ENCODE data around the gene WDFY2.
A peak's percentile ranks its signal among the peaks of the same experiment; 100 is the strongest.
"Not testable (repeated sequence)": the region's sequence is repeated elsewhere in the genome, so short reads cannot be mapped to it uniquely, and the experiment has no call there.

WDFY2 gene

GRCh38 chr13:51583875-51584730 lies at the start of gene WDFY2:
Gene WDFY2 (plus strand): TSS chr13:51584462. CDS start chr13:51584688, 226 bp downstream.
- DNase-seq: peak; percentile 100

GRCh38 chr13:51538591-51539179 lies 45.6 kb upstream of the WDFY2 start:
- no peak for DNase-seq

- peak; percentile 47 for DNase-seq
Observed at GRCh38 chr13:51539887-51540286, 44.4 kb upstream of the WDFY2 start.

- DNase-seq: no peak
Observed at GRCh38 chr13:51541037-51541436, 43.2 kb upstream of the WDFY2 start.

- DNase-seq: no peak
Observed at GRCh38 chr13:51541809-51542258, 42.4 kb upstream of the WDFY2 start.

GRCh38 chr13:51542346-51543242 lies 41.7 kb upstream of the WDFY2 start:
- DNase-seq: no peak

GRCh38 chr13:51545446-51545845 lies 38.8 kb upstream of the WDFY2 start:
- DNase-seq: not testable (repeated sequence)

GRCh38 chr13:51547425-51548176 lies 36.7 kb upstream of the WDFY2 start:
- DNase-seq: no peak

- no peak for DNase-seq
Observed at GRCh38 chr13:51549050-51549449, 35.2 kb upstream of the WDFY2 start.

- no peak for DNase-seq
Observed at GRCh38 chr13:51549593-51549992, 34.7 kb upstream of the WDFY2 start.

GRCh38 chr13:51550151-51550550 lies 34.1 kb upstream of the WDFY2 start:
- no peak for DNase-seq

- no peak for DNase-seq
Observed at GRCh38 chr13:51551416-51551815, 32.8 kb upstream of the WDFY2 start.

GRCh38 chr13:51552027-51552426 lies 32.2 kb upstream of the WDFY2 start:
- no peak for DNase-seq

- no peak for DNase-seq
Observed at GRCh38 chr13:51553531-51553930, 30.7 kb upstream of the WDFY2 start.

- DNase-seq: no peak
Observed at GRCh38 chr13:51556740-51557139, 27.5 kb upstream of the WDFY2 start.

- no peak for DNase-seq
Observed at GRCh38 chr13:51557438-51557837, 26.8 kb upstream of the WDFY2 start.

GRCh38 chr13:51557875-51558612 lies 26.2 kb upstream of the WDFY2 start:
- peak; percentile 90 for DNase-seq

GRCh38 chr13:51559946-51560735 lies 24.1 kb upstream of the WDFY2 start:
- no peak for DNase-seq

- DNase-seq: no peak
Observed at GRCh38 chr13:51562011-51562671, 22.1 kb upstream of the WDFY2 start.

- no peak for DNase-seq
Observed at GRCh38 chr13:51564252-51564651, 20.0 kb upstream of the WDFY2 start.

All from fibroblast of skin of right biceps (primary cell).